Thoracic aorta (tissue), 2 donors: ENCODE results near the gene RSPH1. TPM values are rescaled to one million over a fixed set of nuclear protein-coding genes. Genes with fewer than 3 reads are reported as not detected.

ENCODE experiments used
- ATAC-seq: fragments of 150-250 bp; one replicate; pipeline ENCODE4 v1.8.0; 2017; ENCODE audit warnings: low read depth; ENCODE audit not compliant: insufficient number of reproducible peaks, low FRiP score
- DNase-seq: peaks from one replicate; pipeline ENCODE4 v3.0.0-alpha.2; 2020; ENCODE audit warnings: low spot score
- H3K27ac ChIP-seq, 2 donors: fragments of 200-600 bp; sonication (generic); 1 replicate in 1 of 2; 2 replicates in 1 of 2; pipeline ENCODE4 v1.5.1; 2016; ENCODE audit warnings: mild to moderate bottlenecking in 2 of 2, moderate library complexity in 2 of 2
- H3K27me3 ChIP-seq: fragments of 200-600 bp; sonication (generic); replicated peaks from 2 replicates; pipeline ENCODE4 v1.6.0; 2016; ENCODE audit warnings: mild to moderate bottlenecking; ENCODE audit not compliant: insufficient read depth
- H3K36me3 ChIP-seq: fragments of 200-600 bp; sonication (generic); one replicate; pipeline ENCODE4 v1.5.1; 2016
- H3K4me1 ChIP-seq, 2 donors: fragments of 200-600 bp; sonication (generic); 1 replicate in 1 of 2; 2 replicates in 1 of 2; pipeline versions ENCODE4 v1.5.1 to v1.6.0; 2016; ENCODE audit warnings: low read depth in 2 of 2, mild to moderate bottlenecking in 1 of 2; ENCODE audit not compliant: control insufficient read depth in 1 of 2
- H3K4me3 ChIP-seq: fragments of 200-600 bp; sonication (generic); 2 replicates; pipeline ENCODE4 v1.5.1; 2016; ENCODE audit warnings: mild to moderate bottlenecking
- H3K9me3 ChIP-seq: fragments of 200-600 bp; sonication (generic); 2 replicates; pipeline ENCODE4 v1.5.1; 2016
- total RNA-seq, 2 donors: library from RNA; depleted of rRNA; stranded (reverse); fragments of >200 nt; gene quantifications; one replicate each; pipeline versions ENCODE4 v1.1.0 to v1.2.3, GENCODE V29; 2016
- TF ChIP-seq, protein P1 (sequence below): fragments of 200-600 bp; sonication (generic); IDR thresholded peaks from one replicate; pipeline ENCODE4 v1.5.1; 2019; ENCODE audit warnings: antibody characterized with exemption

RSPH1 gene
- total RNA-seq, 2 donors from 2014 or later: 0.27 TPM; not detected in 1

GRCh38 chr21:42495027-42495426, 997 bp downstream of the RSPH1 start:
- Histone ChIP-seq H3K27ac (no peak overlapping the region), H3K27me3 (no peaks in the 10 kb centered on the region), H3K4me3 (no peak overlapping the region), H3K9me3 (no peaks in the 10 kb centered on the region), H3K4me1 (peaks cover 0 to 12% of the 10 kb centered on the region in 2 donors), H3K36me3 (no peaks in the 10 kb centered on the region)
- TF ChIP-seq, protein P1, sequence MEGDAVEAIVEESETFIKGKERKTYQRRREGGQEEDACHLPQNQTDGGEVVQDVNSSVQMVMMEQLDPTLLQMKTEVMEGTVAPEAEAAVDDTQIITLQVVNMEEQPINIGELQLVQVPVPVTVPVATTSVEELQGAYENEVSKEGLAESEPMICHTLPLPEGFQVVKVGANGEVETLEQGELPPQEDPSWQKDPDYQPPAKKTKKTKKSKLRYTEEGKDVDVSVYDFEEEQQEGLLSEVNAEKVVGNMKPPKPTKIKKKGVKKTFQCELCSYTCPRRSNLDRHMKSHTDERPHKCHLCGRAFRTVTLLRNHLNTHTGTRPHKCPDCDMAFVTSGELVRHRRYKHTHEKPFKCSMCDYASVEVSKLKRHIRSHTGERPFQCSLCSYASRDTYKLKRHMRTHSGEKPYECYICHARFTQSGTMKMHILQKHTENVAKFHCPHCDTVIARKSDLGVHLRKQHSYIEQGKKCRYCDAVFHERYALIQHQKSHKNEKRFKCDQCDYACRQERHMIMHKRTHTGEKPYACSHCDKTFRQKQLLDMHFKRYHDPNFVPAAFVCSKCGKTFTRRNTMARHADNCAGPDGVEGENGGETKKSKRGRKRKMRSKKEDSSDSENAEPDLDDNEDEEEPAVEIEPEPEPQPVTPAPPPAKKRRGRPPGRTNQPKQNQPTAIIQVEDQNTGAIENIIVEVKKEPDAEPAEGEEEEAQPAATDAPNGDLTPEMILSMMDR: no peak
- DNase-seq: no peak
- ATAC-seq: no peak

- no peak for DNase-seq
- H3K36me3 ChIP-seq: no peaks in the 10 kb centered on the region
- no peaks in the 10 kb centered on the region for H3K9me3 ChIP-seq
- ATAC-seq: no peak
- TF ChIP-seq, protein P1: no peak
- peaks cover 0 to 12% of the 10 kb centered on the region in 2 donors for H3K4me1 ChIP-seq
- H3K4me3 ChIP-seq: no peak overlapping the region
- H3K27me3 ChIP-seq: no peaks in the 10 kb centered on the region
- no peak overlapping the region for H3K27ac ChIP-seq
Measured at GRCh38 chr21:42493109-42494060, 2.6 kb downstream of the RSPH1 start.

DNA sequence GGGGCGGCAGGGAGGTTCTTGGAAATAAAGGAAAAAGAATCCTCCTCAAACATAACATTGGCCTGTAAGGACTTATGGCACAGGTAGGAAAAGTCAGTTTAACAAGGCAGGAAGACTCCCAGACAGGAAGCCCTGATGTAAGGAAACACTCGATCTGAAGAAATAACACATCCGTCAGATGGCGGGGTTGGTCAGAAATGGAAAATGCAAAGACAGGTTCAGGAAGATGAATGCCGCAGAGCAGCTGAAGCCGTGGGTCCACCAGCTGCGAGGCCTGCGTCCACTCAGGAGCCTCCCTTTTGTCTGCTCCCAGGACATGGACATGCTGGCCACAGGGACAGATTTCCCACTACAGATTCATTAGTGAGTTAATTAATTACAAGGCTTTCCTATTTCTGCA, 3.8 kb downstream of the RSPH1 start:
- Histone ChIP-seq H3K27ac (no peak overlapping the region), H3K4me3 (no peak overlapping the region), H3K4me1 (peaks cover 0 to 12% of the 10 kb centered on the region in 2 donors), H3K27me3 (no peaks in the 10 kb centered on the region), H3K36me3 (no peaks in the 10 kb centered on the region), H3K9me3 (no peaks in the 10 kb centered on the region)
- TF ChIP-seq, protein P1: no peak
- ATAC-seq (no peak), DNase-seq (no peak)

- H3K27ac ChIP-seq: no peak overlapping the region
- H3K4me1 ChIP-seq: peaks cover 0 to 6% of the 10 kb centered on the region in 2 donors
- no peaks in the 10 kb centered on the region for H3K9me3 ChIP-seq
- no peaks in the 10 kb centered on the region for H3K27me3 ChIP-seq
- no peak for DNase-seq
- no peaks in the 10 kb centered on the region for H3K36me3 ChIP-seq
- ATAC-seq: no peak
- no peak overlapping the region for H3K4me3 ChIP-seq
- TF ChIP-seq, protein P1: no peak
Measured at GRCh38 chr21:42491328-42491727, 4.7 kb downstream of the RSPH1 start.

GRCh38 chr21:42490720-42491119, 5.3 kb downstream of the RSPH1 start:
- DNase-seq: no peak

More at GRCh38 chr21:42490720-42491119, 5.3 kb downstream of the RSPH1 start:
- Histone ChIP-seq H3K27me3 (no peaks in the 10 kb centered on the region), H3K4me1 (peaks cover 0 to 5% of the 10 kb centered on the region in 2 donors), H3K36me3 (no peaks in the 10 kb centered on the region), H3K27ac (no peak overlapping the region), H3K9me3 (no peaks in the 10 kb centered on the region), H3K4me3 (no peak overlapping the region)
- TF ChIP-seq, protein P1: no peak
- ATAC-seq: no peak
